ENCODE data around the gene ALAS1.
"Not testable (repeated sequence)": the region's sequence is repeated elsewhere in the genome, so short reads cannot be mapped to it uniquely, and the experiment has no call there.

Gene ALAS1

GRCh38 chr3:52197842-52198625, at the start of gene ALAS1:
Gene ALAS1, plus strand, starts transcription at chr3:52198160. Its CDS starts 1,082 bp downstream, at chr3:52199242.
- DNase-seq = peak; percentile 80

- DNase-seq = no peak
These were observed 48.9 kb upstream of the ALAS1 start for GRCh38 chr3:52149021-52149420.

- no peak for DNase-seq
These were observed 48.2 kb upstream of the ALAS1 start for GRCh38 chr3:52149726-52150125.

GRCh38 chr3:52150357-52150756, 47.6 kb upstream of the ALAS1 start:
- no peak for DNase-seq

GRCh38 chr3:52150860-52151259, 47.1 kb upstream of the ALAS1 start:
- no peak for DNase-seq

- not testable (repeated sequence) for DNase-seq
These were observed 46.0 kb upstream of the ALAS1 start for GRCh38 chr3:52151991-52152390.

GRCh38 chr3:52153389-52154096, 44.4 kb upstream of the ALAS1 start:
- peak; percentile 3 for DNase-seq

GRCh38 chr3:52154135-52155094, 43.5 kb upstream of the ALAS1 start, which contains the start of gene POC1A:
Gene POC1A, minus strand, starts transcription at chr3:52154423. Its CDS starts 51 bp downstream, at chr3:52154372.
- DNase-seq = peak; percentile 78

GRCh38 chr3:52155912-52156311, 42.0 kb upstream of the ALAS1 start:
- DNase-seq = no peak

GRCh38 chr3:52159503-52159902, 38.5 kb upstream of the ALAS1 start:
- no peak for DNase-seq

- no peak for DNase-seq
These were observed 35.6 kb upstream of the ALAS1 start for GRCh38 chr3:52162250-52162872.

- DNase-seq = no peak
These were observed 30.7 kb upstream of the ALAS1 start for GRCh38 chr3:52167240-52167639.

- not testable (repeated sequence) for DNase-seq
These were observed 27.7 kb upstream of the ALAS1 start for GRCh38 chr3:52170217-52170616.

- no peak for DNase-seq
These were observed 26.3 kb upstream of the ALAS1 start for GRCh38 chr3:52171514-52172261.

GRCh38 chr3:52172262-52172757, 25.6 kb upstream of the ALAS1 start:
- no peak for DNase-seq

- no peak for DNase-seq
These were observed 24.9 kb upstream of the ALAS1 start for GRCh38 chr3:52173101-52173500.

- no peak for DNase-seq
These were observed 23.1 kb upstream of the ALAS1 start for GRCh38 chr3:52174896-52175295.

GRCh38 chr3:52175416-52176179, 22.4 kb upstream of the ALAS1 start:
- DNase-seq = no peak

GRCh38 chr3:52176180-52176752, 21.7 kb upstream of the ALAS1 start:
- no peak for DNase-seq

- no peak for DNase-seq
These were observed 20.8 kb upstream of the ALAS1 start for GRCh38 chr3:52176951-52177700.
